ENCODE measurements around the gene OSTF1. TPM values are rescaled to one million over a fixed set of nuclear protein-coding genes. Genes with fewer than 3 reads are reported as not detected.
A peak's percentile ranks its signal among the peaks of the same experiment; 100 is the strongest.

OSTF1 gene
- total RNA-seq, 1 experiment from 2014 or later: 26.5 TPM

DNA sequence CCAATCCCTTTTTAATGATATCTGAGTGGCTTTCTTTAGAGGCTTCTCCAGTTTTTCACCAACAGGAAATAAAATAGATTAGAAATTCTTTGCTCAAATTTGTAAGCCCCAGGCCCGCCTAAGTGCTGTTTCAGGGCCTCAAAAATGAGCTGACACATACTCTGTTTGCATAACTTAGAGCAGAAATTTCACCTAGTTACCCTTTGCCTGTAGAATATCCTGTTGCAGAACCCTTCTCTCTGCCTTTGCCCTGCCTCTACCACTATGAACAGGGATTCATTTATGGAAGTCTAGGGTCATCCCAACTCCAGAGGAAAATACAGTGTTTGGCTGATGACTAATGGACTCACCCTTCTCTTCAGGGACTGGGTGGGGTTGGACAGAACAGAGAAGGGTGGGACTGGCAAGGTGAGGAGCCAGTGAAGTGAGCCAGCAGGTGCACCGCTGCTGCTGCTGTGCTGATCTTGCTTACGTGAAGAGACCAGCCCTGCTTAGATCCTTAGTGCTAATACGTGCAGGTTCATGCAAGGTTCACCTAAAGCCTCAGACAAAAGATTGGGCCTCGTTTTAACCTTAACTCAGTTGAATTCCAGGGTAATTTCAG is 22.8 kb downstream of the OSTF1 start:
- Histone ChIP-seq H3F3A (ENCODE audit: low read length, unreplicated experiment) (no peaks in the 10 kb centered on the region), H3K9me3 (ENCODE audit: low read length) (no peaks in the 10 kb centered on the region), H3K9ac (ENCODE audit: low read length) (no peak overlapping the region), H3K4me1 (ENCODE audit: insufficient read depth, low read length) (peaks cover 10% of the 10 kb centered on the region), H3K4me2 (ENCODE audit: low read length) (peak overlapping the region; percentile 45), H3K27me3 (ENCODE audit: low read length) (no peaks in the 10 kb centered on the region), H4K20me1 (ENCODE audit: low read length) (no peaks in the 10 kb centered on the region), H3K79me2 (ENCODE audit: low read length) (peaks cover 3% of the 10 kb centered on the region; the same call in 1 of the 2 replicates), H3K4me3 (ENCODE audit: low read length) (no peak overlapping the region), H3K27ac (ENCODE audit: low read length) (peak overlapping the region; percentile 77), H3K9me2 (replicated peaks; ENCODE audit: low read length) (no peaks in the 10 kb centered on the region), H3K36me3 (ENCODE audit: low read depth, low read length) (no peaks in the 10 kb centered on the region), H2AFZ (ENCODE audit: low read length) (no peak overlapping the region)
- intact Hi-C loops (cut with micrococcal nuclease): no loop called here
- no peak for TF ChIP-seq EZH2 (IDR thresholded peaks at IDR 0.05; ENCODE audit: low read length, unreplicated experiment)
- TF ChIP-seq, protein P1, sequence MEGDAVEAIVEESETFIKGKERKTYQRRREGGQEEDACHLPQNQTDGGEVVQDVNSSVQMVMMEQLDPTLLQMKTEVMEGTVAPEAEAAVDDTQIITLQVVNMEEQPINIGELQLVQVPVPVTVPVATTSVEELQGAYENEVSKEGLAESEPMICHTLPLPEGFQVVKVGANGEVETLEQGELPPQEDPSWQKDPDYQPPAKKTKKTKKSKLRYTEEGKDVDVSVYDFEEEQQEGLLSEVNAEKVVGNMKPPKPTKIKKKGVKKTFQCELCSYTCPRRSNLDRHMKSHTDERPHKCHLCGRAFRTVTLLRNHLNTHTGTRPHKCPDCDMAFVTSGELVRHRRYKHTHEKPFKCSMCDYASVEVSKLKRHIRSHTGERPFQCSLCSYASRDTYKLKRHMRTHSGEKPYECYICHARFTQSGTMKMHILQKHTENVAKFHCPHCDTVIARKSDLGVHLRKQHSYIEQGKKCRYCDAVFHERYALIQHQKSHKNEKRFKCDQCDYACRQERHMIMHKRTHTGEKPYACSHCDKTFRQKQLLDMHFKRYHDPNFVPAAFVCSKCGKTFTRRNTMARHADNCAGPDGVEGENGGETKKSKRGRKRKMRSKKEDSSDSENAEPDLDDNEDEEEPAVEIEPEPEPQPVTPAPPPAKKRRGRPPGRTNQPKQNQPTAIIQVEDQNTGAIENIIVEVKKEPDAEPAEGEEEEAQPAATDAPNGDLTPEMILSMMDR (conservative IDR thresholded peaks at IDR 0.05; ENCODE audit: low read depth, low read length): no peak
- TF ChIP-seq EZH2phosphoT487 (IDR thresholded peaks at IDR 0.05; ENCODE audit: borderline replicate concordance, low read length): no peak
- ATAC-seq (peak; percentile 98), DNase-seq (peak; percentile 80)
- POLR2A ChIA-PET (ENCODE audit: unreplicated experiment): no interaction called here
- no TSS peak for BruUV-seq (replicated peaks)
- CTCF ChIA-PET: no interaction called here

DNA sequence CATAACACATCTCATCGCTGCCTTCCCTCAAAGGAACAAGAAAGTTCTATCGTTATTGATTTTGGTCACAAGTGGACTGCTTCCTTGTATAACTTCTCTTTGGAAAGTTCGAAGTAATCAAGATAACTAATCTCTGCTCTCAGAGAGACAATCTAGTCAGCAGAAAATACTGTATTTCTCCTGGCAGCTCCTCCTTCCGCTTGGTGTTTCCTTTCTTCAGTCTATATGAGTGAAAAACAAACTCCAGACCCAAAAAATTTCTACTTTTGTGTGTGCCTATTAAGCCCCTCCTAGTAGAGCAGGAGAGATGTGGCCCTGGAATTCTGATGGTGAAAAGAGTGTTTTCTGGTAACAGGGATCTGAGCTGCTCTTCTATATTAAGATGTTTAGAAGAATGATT is 24.5 kb downstream of the OSTF1 start:
- Histone ChIP-seq H3K9ac (ENCODE audit: low read length) (no peak overlapping the region), H4K20me1 (ENCODE audit: low read length) (no peaks in the 10 kb centered on the region), H3K9me2 (replicated peaks; ENCODE audit: low read length) (no peaks in the 10 kb centered on the region), H3K9me3 (ENCODE audit: low read length) (no peaks in the 10 kb centered on the region), H3K4me2 (ENCODE audit: low read length) (no peak overlapping the region), H3K27ac (ENCODE audit: low read length) (no peak overlapping the region), H3K4me3 (ENCODE audit: low read length) (no peak overlapping the region), H2AFZ (ENCODE audit: low read length) (no peak overlapping the region), H3F3A (ENCODE audit: low read length, unreplicated experiment) (no peaks in the 10 kb centered on the region), H3K79me2 (ENCODE audit: low read length) (peaks cover 3% of the 10 kb centered on the region; the same call in 1 of the 2 replicates), H3K36me3 (ENCODE audit: low read depth, low read length) (no peaks in the 10 kb centered on the region), H3K4me1 (ENCODE audit: insufficient read depth, low read length) (peaks cover 10% of the 10 kb centered on the region), H3K27me3 (ENCODE audit: low read length) (no peaks in the 10 kb centered on the region)
- TF ChIP-seq EZH2phosphoT487 (IDR thresholded peaks at IDR 0.05; ENCODE audit: borderline replicate concordance, low read length) (no peak), EZH2 (IDR thresholded peaks at IDR 0.05; ENCODE audit: low read length, unreplicated experiment) (no peak)
- TF ChIP-seq, protein P1 (conservative IDR thresholded peaks at IDR 0.05; ENCODE audit: low read depth, low read length): no peak
- intact Hi-C loops (cut with micrococcal nuclease): no loop called here
- DNase-seq (no peak), ATAC-seq (no peak)
- no TSS peak for BruUV-seq (replicated peaks)
- ChIA-PET CTCF (no interaction called here), POLR2A (ENCODE audit: unreplicated experiment) (no interaction called here)

DNA sequence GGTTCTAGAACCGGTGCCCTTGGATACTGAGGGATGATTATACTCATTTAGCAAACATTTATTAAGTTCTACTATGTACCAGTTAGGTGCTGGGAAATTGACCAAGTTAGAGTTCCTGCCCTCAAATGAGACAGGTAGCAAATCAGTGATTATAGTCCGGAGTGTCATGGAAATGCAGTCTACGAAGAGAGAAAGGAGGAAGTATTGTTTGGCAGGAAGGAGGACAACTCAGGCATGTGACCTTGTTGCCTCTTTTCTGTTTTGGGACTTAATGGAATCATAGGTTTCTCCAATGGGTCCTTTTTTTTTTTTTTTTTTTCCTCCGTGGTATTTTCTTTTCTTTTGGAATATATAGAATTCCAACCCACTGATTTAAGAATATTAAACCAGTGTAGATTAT is 28.0 kb downstream of the OSTF1 start:
- peaks cover 3% of the 10 kb centered on the region; the same call in 1 of the 2 replicates for H3K79me2 ChIP-seq (ENCODE audit: low read length)
- H3K9ac ChIP-seq (ENCODE audit: low read length): no peak overlapping the region
- H3K4me3 ChIP-seq (ENCODE audit: low read length): no peak overlapping the region
- no peaks in the 10 kb centered on the region for H3K36me3 ChIP-seq (ENCODE audit: low read depth, low read length)
- POLR2A ChIA-PET (ENCODE audit: unreplicated experiment): no interaction called here
- no peaks in the 10 kb centered on the region for H3K4me1 ChIP-seq (ENCODE audit: insufficient read depth, low read length)
- H4K20me1 ChIP-seq (ENCODE audit: low read length): no peaks in the 10 kb centered on the region
- H3K4me2 ChIP-seq (ENCODE audit: low read length): no peak overlapping the region
- ATAC-seq (no peak), DNase-seq (no peak)
- no peak for TF ChIP-seq EZH2 (IDR thresholded peaks at IDR 0.05; ENCODE audit: low read length, unreplicated experiment)
- TF ChIP-seq, protein P1 (conservative IDR thresholded peaks at IDR 0.05; ENCODE audit: low read depth, low read length): no peak
- TF ChIP-seq EZH2phosphoT487 (IDR thresholded peaks at IDR 0.05; ENCODE audit: borderline replicate concordance, low read length): no peak
- H3K27ac ChIP-seq (ENCODE audit: low read length): no peak overlapping the region
- no peaks in the 10 kb centered on the region for H3K27me3 ChIP-seq (ENCODE audit: low read length)
- no peak overlapping the region for H2AFZ ChIP-seq (ENCODE audit: low read length)
- H3K9me3 ChIP-seq (ENCODE audit: low read length): no peaks in the 10 kb centered on the region
- no peaks in the 10 kb centered on the region for H3K9me2 ChIP-seq (replicated peaks; ENCODE audit: low read length)
- BruUV-seq (replicated peaks): no TSS peak
- no peaks in the 10 kb centered on the region for H3F3A ChIP-seq (ENCODE audit: low read length, unreplicated experiment)
- intact Hi-C loops (cut with micrococcal nuclease): no loop called here
- CTCF ChIA-PET: no interaction called here

Data from PC-3 (cell line).